ENCODE results near the gene RHBG. TPM values are rescaled to one million over a fixed set of nuclear protein-coding genes. Genes with fewer than 3 reads are reported as not detected.

The RHBG gene
- total RNA-seq, 1 experiment from 2014 or later: 1.5 TPM

DNA sequence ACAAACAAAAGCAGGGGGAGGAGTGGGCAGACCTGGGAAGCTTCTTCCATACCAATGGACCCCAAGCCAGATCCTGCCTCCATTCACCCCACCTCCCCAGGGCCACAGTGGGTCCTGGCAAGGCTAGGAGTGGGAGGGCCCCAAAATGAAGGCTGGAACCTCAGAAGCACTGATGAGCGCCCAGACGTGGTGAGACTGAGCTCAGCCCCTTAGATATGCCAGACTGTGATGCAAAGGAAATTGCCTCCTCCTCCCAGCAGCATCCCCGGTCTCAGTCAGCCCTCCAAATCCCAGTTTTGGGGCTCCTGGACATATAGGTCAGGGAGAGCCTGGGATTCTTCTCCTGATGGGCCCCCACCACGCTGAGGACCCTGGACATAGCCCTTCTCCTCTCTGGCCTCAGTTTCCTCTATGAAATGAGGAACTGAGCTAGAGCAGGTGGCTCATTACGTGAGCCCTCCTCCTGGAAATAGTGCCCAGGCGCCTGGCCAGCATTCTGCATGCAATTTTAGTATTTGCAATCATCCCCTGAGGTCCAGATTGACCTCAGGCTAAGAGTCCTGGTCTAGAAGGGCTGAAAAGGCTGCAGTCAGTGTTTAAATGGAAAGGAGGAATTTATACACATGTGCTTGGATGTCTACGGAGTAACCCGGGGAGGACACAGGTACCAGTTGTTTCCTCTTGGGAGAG is 33.5 kb downstream of the RHBG start:
- no peak overlapping the region for H3K56ac ChIP-seq (ENCODE audit: insufficient read length, low read depth, low read length)
- no peak overlapping the region for H2BK20ac ChIP-seq (ENCODE audit: low read depth, low read length, poor library complexity, severe bottlenecking)
- no peak overlapping the region for H4K5ac ChIP-seq (ENCODE audit: insufficient read length, low read depth, low read length)
- Mint-ChIP-seq H3K4me1 (peaks cover 33 to 42% of the 10 kb centered on the region in 2 experiments), H3K4me3 (no peak overlapping the region), H3K9me3 (peaks cover 3 to 4% of the 10 kb centered on the region in 2 experiments; a peak in 4 of 5 replicates), H3K36me3 (ENCODE audit: insufficient read depth in 1 of 3, low read depth in 3 of 3) (peaks cover 0 to 10% (median 0%) of the 10 kb centered on the region in 3 experiments; a peak in 4 of 7 replicates), H3K27me3 (ENCODE audit: low read depth) (peaks cover 19% of the 10 kb centered on the region), H3K27ac (peak overlapping the region in 1 of 3 experiments; percentile 12; a peak in 1 of 7 replicates)
- H2BK15ac ChIP-seq (ENCODE audit: low read depth, low read length): no peak overlapping the region
- H3K79me1 ChIP-seq (ENCODE audit: insufficient read depth, low read depth, low read length, poor library complexity, severe bottlenecking): no peaks in the 10 kb centered on the region
- no peak overlapping the region for H3K4me2 ChIP-seq (ENCODE audit: insufficient read depth, insufficient read length, low read length)
- H3K14ac ChIP-seq (ENCODE audit: insufficient read depth, low read length): no peak overlapping the region
- no peak overlapping the region for H2BK120ac ChIP-seq (ENCODE audit: low read depth, low read length, poor library complexity, severe bottlenecking)
- H3K9ac ChIP-seq (ENCODE audit: extremely low read depth, insufficient read length, low read length): no peak overlapping the region
- H3T11ph ChIP-seq (ENCODE audit: low read length): no peak overlapping the region
- H4K20me1 ChIP-seq (ENCODE audit: control insufficient read depth, insufficient read depth, insufficient read length): peaks cover 2% of the 10 kb centered on the region
- no CpG with 5 or more reads among the region's 8 CpGs for WGBS (ENCODE audit: extremely low coverage, insufficient read length, low lambda C conversion rate)
- H4K91ac ChIP-seq (ENCODE audit: insufficient read length, low read depth, low read length): no peak overlapping the region
- no peak overlapping the region for H2BK5ac ChIP-seq (ENCODE audit: insufficient read length, low read length)
- no peaks in the 10 kb centered on the region for H3K23me2 ChIP-seq (ENCODE audit: insufficient read length, low read depth, low read length, poor library complexity, severe bottlenecking)
- no peak overlapping the region for H3K27ac ChIP-seq (ENCODE audit: insufficient read length, low read depth, low read length)
- no peak overlapping the region for H3K23ac ChIP-seq (ENCODE audit: insufficient read length, low read depth, low read length)
- H3K4me1 ChIP-seq (ENCODE audit: insufficient read depth, low read length): peaks cover 8% of the 10 kb centered on the region; the same call in 1 of the 2 replicates
- no peaks in the 10 kb centered on the region for H3K79me2 ChIP-seq (ENCODE audit: insufficient read depth, low read length)
- H2BK12ac ChIP-seq (ENCODE audit: insufficient read length, low read depth, low read length): no peak overlapping the region
- no peaks in the 10 kb centered on the region for H3K27me3 ChIP-seq (ENCODE audit: insufficient read depth, low read length)
- TF ChIP-seq, protein P1, sequence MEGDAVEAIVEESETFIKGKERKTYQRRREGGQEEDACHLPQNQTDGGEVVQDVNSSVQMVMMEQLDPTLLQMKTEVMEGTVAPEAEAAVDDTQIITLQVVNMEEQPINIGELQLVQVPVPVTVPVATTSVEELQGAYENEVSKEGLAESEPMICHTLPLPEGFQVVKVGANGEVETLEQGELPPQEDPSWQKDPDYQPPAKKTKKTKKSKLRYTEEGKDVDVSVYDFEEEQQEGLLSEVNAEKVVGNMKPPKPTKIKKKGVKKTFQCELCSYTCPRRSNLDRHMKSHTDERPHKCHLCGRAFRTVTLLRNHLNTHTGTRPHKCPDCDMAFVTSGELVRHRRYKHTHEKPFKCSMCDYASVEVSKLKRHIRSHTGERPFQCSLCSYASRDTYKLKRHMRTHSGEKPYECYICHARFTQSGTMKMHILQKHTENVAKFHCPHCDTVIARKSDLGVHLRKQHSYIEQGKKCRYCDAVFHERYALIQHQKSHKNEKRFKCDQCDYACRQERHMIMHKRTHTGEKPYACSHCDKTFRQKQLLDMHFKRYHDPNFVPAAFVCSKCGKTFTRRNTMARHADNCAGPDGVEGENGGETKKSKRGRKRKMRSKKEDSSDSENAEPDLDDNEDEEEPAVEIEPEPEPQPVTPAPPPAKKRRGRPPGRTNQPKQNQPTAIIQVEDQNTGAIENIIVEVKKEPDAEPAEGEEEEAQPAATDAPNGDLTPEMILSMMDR (conservative IDR thresholded peaks at IDR 0.05): no peak
- H3K18ac ChIP-seq (ENCODE audit: insufficient read length, low read depth, low read length): no peak overlapping the region
- H3K9me3 ChIP-seq (ENCODE audit: control insufficient read depth, low read depth, low read length): no peaks in the 10 kb centered on the region
- no peak for DNase-seq
- H4K8ac ChIP-seq (replicated peaks; ENCODE audit: insufficient read length, low read depth, low read length): no peak overlapping the region
- H2AFZ ChIP-seq (ENCODE audit: low read length): no peak overlapping the region
- H3K4ac ChIP-seq (ENCODE audit: low read depth, low read length): no peak overlapping the region
- H2AK5ac ChIP-seq (ENCODE audit: insufficient read length, low read length): no peak overlapping the region
